ENCODE results near the gene FTO.

DNA sequence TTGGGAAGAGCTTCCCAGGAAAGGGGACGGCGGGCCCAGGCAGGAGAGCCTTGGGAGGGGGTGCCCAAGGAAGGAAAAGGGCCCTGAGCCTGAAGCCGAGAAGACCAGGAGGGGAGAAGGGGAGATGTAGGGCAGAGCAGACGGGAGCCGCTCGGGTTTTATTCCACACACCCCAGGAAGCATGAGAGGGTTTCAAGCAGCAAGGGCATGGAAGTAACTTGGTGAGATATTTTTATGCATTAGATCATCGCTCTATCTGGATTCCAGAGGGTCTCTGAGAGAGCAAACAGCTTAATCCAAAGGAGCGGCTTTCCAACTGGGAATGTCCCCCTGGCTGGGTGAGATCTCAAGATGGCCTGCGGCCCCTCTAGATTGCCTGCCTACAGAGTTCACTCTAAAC is 411.6 kb downstream of the FTO start:
- TF ChIP-seq, protein P1, sequence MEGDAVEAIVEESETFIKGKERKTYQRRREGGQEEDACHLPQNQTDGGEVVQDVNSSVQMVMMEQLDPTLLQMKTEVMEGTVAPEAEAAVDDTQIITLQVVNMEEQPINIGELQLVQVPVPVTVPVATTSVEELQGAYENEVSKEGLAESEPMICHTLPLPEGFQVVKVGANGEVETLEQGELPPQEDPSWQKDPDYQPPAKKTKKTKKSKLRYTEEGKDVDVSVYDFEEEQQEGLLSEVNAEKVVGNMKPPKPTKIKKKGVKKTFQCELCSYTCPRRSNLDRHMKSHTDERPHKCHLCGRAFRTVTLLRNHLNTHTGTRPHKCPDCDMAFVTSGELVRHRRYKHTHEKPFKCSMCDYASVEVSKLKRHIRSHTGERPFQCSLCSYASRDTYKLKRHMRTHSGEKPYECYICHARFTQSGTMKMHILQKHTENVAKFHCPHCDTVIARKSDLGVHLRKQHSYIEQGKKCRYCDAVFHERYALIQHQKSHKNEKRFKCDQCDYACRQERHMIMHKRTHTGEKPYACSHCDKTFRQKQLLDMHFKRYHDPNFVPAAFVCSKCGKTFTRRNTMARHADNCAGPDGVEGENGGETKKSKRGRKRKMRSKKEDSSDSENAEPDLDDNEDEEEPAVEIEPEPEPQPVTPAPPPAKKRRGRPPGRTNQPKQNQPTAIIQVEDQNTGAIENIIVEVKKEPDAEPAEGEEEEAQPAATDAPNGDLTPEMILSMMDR (IDR thresholded peaks at IDR 0.05), result no peak
- TF ChIP-seq POLR2A (IDR thresholded peaks at IDR 0.05), result no peak

Data from uterus (tissue), 2 donors.